ENCODE results near the gene GPRIN1.

The GPRIN1 gene

GRCh38 chr5:176620333-176620981 lies 10.5 kb upstream of the GPRIN1 start:
- Mint-ChIP-seq H3K4me1 (ENCODE audit: low read depth) (peaks cover 16% of the 10 kb centered on the region), H3K36me3 (ENCODE audit: low read depth) (no peaks in the 10 kb centered on the region), H3K4me3 (peak overlapping the region; percentile 60), H3K9me3 (no peaks in the 10 kb centered on the region), H3K27me3 (peaks cover 73% of the 10 kb centered on the region), H3K27ac (peak overlapping the region; percentile 31)

GRCh38 chr5:176619569-176620332 lies 9.8 kb upstream of the GPRIN1 start:
- peaks cover 79% of the 10 kb centered on the region for H3K27me3 Mint-ChIP-seq
- H3K36me3 Mint-ChIP-seq (ENCODE audit: low read depth), result no peaks in the 10 kb centered on the region
- no peak overlapping the region for H3K27ac Mint-ChIP-seq
- H3K4me3 Mint-ChIP-seq, result peak overlapping the region; percentile 60
- H3K9me3 Mint-ChIP-seq, result no peaks in the 10 kb centered on the region
- H3K4me1 Mint-ChIP-seq (ENCODE audit: low read depth), result peaks cover 16% of the 10 kb centered on the region

- H3K27me3 Mint-ChIP-seq, result peaks cover 80% of the 10 kb centered on the region
- no peaks in the 10 kb centered on the region for H3K36me3 Mint-ChIP-seq (ENCODE audit: low read depth)
- H3K9me3 Mint-ChIP-seq, result no peaks in the 10 kb centered on the region
- H3K4me1 Mint-ChIP-seq (ENCODE audit: low read depth), result peaks cover 16% of the 10 kb centered on the region
- no peak overlapping the region for H3K27ac Mint-ChIP-seq
- no peak overlapping the region for H3K4me3 Mint-ChIP-seq
Observed at GRCh38 chr5:176619203-176619568, 9.2 kb upstream of the GPRIN1 start.

- no peaks in the 10 kb centered on the region for H3K9me3 Mint-ChIP-seq
- peaks cover 82% of the 10 kb centered on the region for H3K27me3 Mint-ChIP-seq
- H3K27ac Mint-ChIP-seq, result no peak overlapping the region
- no peak overlapping the region for H3K4me3 Mint-ChIP-seq
- no peaks in the 10 kb centered on the region for H3K36me3 Mint-ChIP-seq (ENCODE audit: low read depth)
- peaks cover 16% of the 10 kb centered on the region for H3K4me1 Mint-ChIP-seq (ENCODE audit: low read depth)
Observed at GRCh38 chr5:176618783-176619182, 8.8 kb upstream of the GPRIN1 start.

GRCh38 chr5:176616511-176616910 lies 6.6 kb upstream of the GPRIN1 start:
- Mint-ChIP-seq H3K27me3 (peaks cover 89% of the 10 kb centered on the region), H3K4me1 (ENCODE audit: low read depth) (peaks cover 18% of the 10 kb centered on the region), H3K36me3 (ENCODE audit: low read depth) (no peaks in the 10 kb centered on the region), H3K4me3 (no peak overlapping the region), H3K27ac (no peak overlapping the region), H3K9me3 (no peaks in the 10 kb centered on the region)

GRCh38 chr5:176614805-176615478 lies 5.0 kb upstream of the GPRIN1 start:
- Mint-ChIP-seq H3K4me3 (no peak overlapping the region), H3K27ac (no peak overlapping the region), H3K27me3 (peaks cover 80% of the 10 kb centered on the region), H3K36me3 (ENCODE audit: low read depth) (no peaks in the 10 kb centered on the region), H3K9me3 (no peaks in the 10 kb centered on the region), H3K4me1 (ENCODE audit: low read depth) (peaks cover 16% of the 10 kb centered on the region)

GRCh38 chr5:176612855-176613254 lies 2.9 kb upstream of the GPRIN1 start:
- H3K27ac Mint-ChIP-seq, result no peak overlapping the region
- H3K4me1 Mint-ChIP-seq (ENCODE audit: low read depth), result peaks cover 15% of the 10 kb centered on the region
- no peak overlapping the region for H3K4me3 Mint-ChIP-seq
- peaks cover 70% of the 10 kb centered on the region for H3K27me3 Mint-ChIP-seq
- H3K36me3 Mint-ChIP-seq (ENCODE audit: low read depth), result no peaks in the 10 kb centered on the region
- H3K9me3 Mint-ChIP-seq, result no peaks in the 10 kb centered on the region

- peak overlapping the region; percentile 29 for H3K27ac Mint-ChIP-seq
- peaks cover 15% of the 10 kb centered on the region for H3K4me1 Mint-ChIP-seq (ENCODE audit: low read depth)
- no peaks in the 10 kb centered on the region for H3K9me3 Mint-ChIP-seq
- no peak overlapping the region for H3K4me3 Mint-ChIP-seq
- no peaks in the 10 kb centered on the region for H3K36me3 Mint-ChIP-seq (ENCODE audit: low read depth)
- H3K27me3 Mint-ChIP-seq, result peaks cover 62% of the 10 kb centered on the region
Observed at GRCh38 chr5:176612008-176612407, 2.1 kb upstream of the GPRIN1 start.

- H3K36me3 Mint-ChIP-seq (ENCODE audit: low read depth), result no peaks in the 10 kb centered on the region
- H3K27ac Mint-ChIP-seq, result peak overlapping the region; percentile 29
- H3K27me3 Mint-ChIP-seq, result peaks cover 56% of the 10 kb centered on the region
- no peaks in the 10 kb centered on the region for H3K9me3 Mint-ChIP-seq
- H3K4me3 Mint-ChIP-seq, result no peak overlapping the region
- H3K4me1 Mint-ChIP-seq (ENCODE audit: low read depth), result peaks cover 15% of the 10 kb centered on the region
Observed at GRCh38 chr5:176611435-176611834, 1.5 kb upstream of the GPRIN1 start.

- H3K9me3 Mint-ChIP-seq, result no peaks in the 10 kb centered on the region
- no peak overlapping the region for H3K27ac Mint-ChIP-seq
- peak overlapping the region; percentile 61 for H3K4me3 Mint-ChIP-seq
- peaks cover 15% of the 10 kb centered on the region for H3K4me1 Mint-ChIP-seq (ENCODE audit: low read depth)
- no peaks in the 10 kb centered on the region for H3K36me3 Mint-ChIP-seq (ENCODE audit: low read depth)
- H3K27me3 Mint-ChIP-seq, result peaks cover 46% of the 10 kb centered on the region
Observed at GRCh38 chr5:176610435-176610773, 448 bp upstream of the GPRIN1 start.

- H3K4me3 Mint-ChIP-seq, result peak overlapping the region; percentile 88
- peak overlapping the region; percentile 59 for H3K27ac Mint-ChIP-seq
- peaks cover 15% of the 10 kb centered on the region for H3K4me1 Mint-ChIP-seq (ENCODE audit: low read depth)
- H3K27me3 Mint-ChIP-seq, result peaks cover 36% of the 10 kb centered on the region
- no peaks in the 10 kb centered on the region for H3K36me3 Mint-ChIP-seq (ENCODE audit: low read depth)
- H3K9me3 Mint-ChIP-seq, result no peaks in the 10 kb centered on the region
Observed at GRCh38 chr5:176608937-176609723, 826 bp downstream of the GPRIN1 start.

GRCh38 chr5:176608142-176608705 lies 1.7 kb downstream of the GPRIN1 start:
- peak overlapping the region; percentile 88 for H3K4me3 Mint-ChIP-seq
- no peaks in the 10 kb centered on the region for H3K36me3 Mint-ChIP-seq (ENCODE audit: low read depth)
- peaks cover 15% of the 10 kb centered on the region for H3K4me1 Mint-ChIP-seq (ENCODE audit: low read depth)
- peaks cover 30% of the 10 kb centered on the region for H3K27me3 Mint-ChIP-seq
- H3K27ac Mint-ChIP-seq, result no peak overlapping the region
- H3K9me3 Mint-ChIP-seq, result no peaks in the 10 kb centered on the region

- Mint-ChIP-seq H3K4me1 (ENCODE audit: low read depth) (peaks cover 15% of the 10 kb centered on the region), H3K4me3 (no peak overlapping the region), H3K27me3 (peaks cover 17% of the 10 kb centered on the region), H3K36me3 (ENCODE audit: low read depth) (no peaks in the 10 kb centered on the region), H3K27ac (no peak overlapping the region), H3K9me3 (no peaks in the 10 kb centered on the region)
Observed at GRCh38 chr5:176606875-176607274, 3.1 kb downstream of the GPRIN1 start.

GRCh38 chr5:176606032-176606431 lies 3.9 kb downstream of the GPRIN1 start:
- Mint-ChIP-seq H3K9me3 (no peaks in the 10 kb centered on the region), H3K4me3 (no peak overlapping the region), H3K36me3 (ENCODE audit: low read depth) (no peaks in the 10 kb centered on the region), H3K27ac (no peak overlapping the region), H3K27me3 (peaks cover 11% of the 10 kb centered on the region), H3K4me1 (ENCODE audit: low read depth) (peaks cover 12% of the 10 kb centered on the region)
